ENCODE measurements around the gene MAST2. TPM values are rescaled to one million over a fixed set of nuclear protein-coding genes. Genes with fewer than 3 reads are reported as not detected.
A peak's percentile ranks its signal among the peaks of the same experiment; 100 is the strongest.

Gene MAST2
- total and polyA plus RNA-seq, 2 of the 13 experiments (the other 11 are each of a cell fraction or from before 2014, with no cell fraction given) = 15.3 to 23.0 TPM

DNA sequence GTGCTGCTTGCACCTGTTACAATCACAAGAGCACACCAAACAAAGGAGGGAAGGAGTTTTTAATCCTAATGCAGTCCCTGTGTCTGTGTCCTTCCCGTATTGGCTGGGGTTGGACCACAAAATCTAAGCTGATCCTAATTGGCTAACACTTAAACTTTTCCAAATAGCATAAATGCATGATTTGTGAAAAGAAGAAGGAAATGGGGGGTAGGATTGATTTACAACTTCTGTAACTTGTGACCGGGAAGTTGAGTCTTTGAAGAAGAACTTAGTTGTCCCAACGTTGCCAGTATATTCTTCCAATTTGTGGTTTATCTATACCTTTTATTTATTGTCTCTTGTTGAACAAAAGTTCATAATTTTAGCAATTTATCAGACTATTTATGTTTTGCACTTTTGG is 41.1 kb upstream of the MAST2 start (continued):
- TF ChIP-seq, protein P1, sequence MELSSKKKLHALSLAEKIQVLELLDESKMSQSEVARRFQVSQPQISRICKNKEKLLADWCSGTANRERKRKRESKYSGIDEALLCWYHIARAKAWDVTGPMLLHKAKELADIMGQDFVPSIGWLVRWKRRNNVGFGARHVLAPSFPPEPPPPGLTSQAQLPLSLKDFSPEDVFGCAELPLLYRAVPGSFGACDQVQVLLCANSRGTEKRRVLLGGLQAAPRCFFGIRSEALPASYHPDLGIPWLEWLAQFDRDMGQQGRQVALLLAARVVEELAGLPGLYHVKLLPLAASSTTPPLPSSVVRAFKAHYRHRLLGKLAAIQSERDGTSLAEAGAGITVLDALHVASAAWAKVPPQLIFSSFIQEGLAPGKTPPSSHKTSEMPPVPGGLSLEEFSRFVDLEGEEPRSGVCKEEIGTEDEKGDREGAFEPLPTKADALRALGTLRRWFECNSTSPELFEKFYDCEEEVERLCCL (CRISPR knock-in tag; IDR thresholded peaks at IDR 0.05; ENCODE audit: borderline replicate concordance) = no peak
- TF ChIP-seq ZNF792 (CRISPR knock-in tag; IDR thresholded peaks at IDR 0.05) (no peak), SRY (CRISPR knock-in tag; IDR thresholded peaks at IDR 0.05) (no peak), HOXA5 (CRISPR knock-in tag; IDR thresholded peaks at IDR 0.05) (no peak), ZNF138 (CRISPR knock-in tag; IDR thresholded peaks at IDR 0.05; ENCODE audit: low read depth) (no peak), SNAPC2 (CRISPR knock-in tag; IDR thresholded peaks at IDR 0.05) (no peak), ZNF788 (CRISPR knock-in tag; IDR thresholded peaks at IDR 0.05; ENCODE audit: borderline replicate concordance) (no peak)

DNA sequence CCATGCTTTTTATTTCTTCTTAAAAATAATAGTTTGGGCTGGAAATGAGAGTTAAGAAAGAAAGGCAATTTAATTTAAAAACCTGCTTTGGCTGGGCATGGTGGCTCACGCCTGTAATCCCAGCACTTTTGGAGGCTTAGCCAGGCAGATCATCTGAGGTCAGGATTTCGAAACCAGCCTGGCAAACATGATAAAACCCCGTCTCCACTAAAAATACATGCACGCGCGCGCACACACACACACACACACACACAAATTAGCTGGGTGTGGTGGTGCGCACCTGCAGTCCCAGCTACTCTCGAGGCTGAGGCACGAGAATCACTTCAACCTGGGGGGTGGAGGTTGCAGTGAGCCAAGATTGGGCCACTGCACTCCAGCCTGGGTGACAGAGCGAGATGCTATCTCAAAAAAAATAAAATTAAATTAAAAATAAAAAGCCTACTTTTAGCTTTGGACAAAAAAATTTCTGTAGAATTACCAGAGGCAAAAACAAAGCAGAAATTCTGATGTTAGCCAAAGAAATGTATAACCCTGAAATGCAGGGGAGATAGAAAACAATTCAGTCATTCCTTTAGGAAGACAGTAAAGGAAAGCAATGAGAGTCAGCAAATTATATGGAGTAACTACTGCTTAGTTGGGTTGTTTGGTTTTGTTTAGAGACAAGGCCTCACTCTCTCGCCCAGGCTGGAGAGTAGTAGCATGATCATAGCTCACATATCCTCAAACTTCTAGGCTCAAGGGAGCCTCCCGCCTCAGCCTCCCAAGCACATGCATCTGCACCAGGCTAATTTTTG is 37.2 kb upstream of the MAST2 start:
- Histone ChIP-seq H3K27me3 (ENCODE audit: control insufficient read depth in 1 of 2, insufficient read depth in 2 of 2, low read length in 2 of 2) (peaks cover 0 to 2% of the 10 kb centered on the region in 2 experiments; a peak in 1 of 5 replicates), H3K27ac (ENCODE audit: extremely low read length, insufficient read depth, low read length) (no peak overlapping the region), H3K36me3 (replicated peaks in 1 of 2; ENCODE audit: control insufficient read depth in 1 of 2, insufficient read depth in 2 of 2, low read length in 2 of 2) (no peaks in the 10 kb centered on the region), H3K4me1 (ENCODE audit: insufficient read depth, low read length) (peaks cover 21% of the 10 kb centered on the region), H4K20me1 (ENCODE audit: insufficient read depth, low read length) (no peaks in the 10 kb centered on the region), H3K79me2 (ENCODE audit: insufficient read depth, low read length) (no peaks in the 10 kb centered on the region), H3K9me3 (ENCODE audit: low read length) (no peaks in the 10 kb centered on the region), H3K9ac (ENCODE audit: insufficient read depth, low read depth, low read length) (no peak overlapping the region), H3K4me2 (ENCODE audit: low read depth, low read length) (no peak overlapping the region), H3K4me3 (replicated peaks in 1 of 3; ENCODE audit: insufficient read depth in 1 of 3, low read depth in 2 of 3, low read length in 3 of 3) (no peak overlapping the region), H2AFZ (ENCODE audit: low read length) (no peak overlapping the region)
- DNase-seq (ENCODE audit: low spot score) (no peak), ATAC-seq (no peak), FAIRE-seq (no peak)
- intact Hi-C loops (cut with micrococcal nuclease; ENCODE audit: unreplicated experiment) (no loop called here), in situ Hi-C loops (cut with HindIII; ENCODE audit: extremely low pct_ligation_motif_present, low pct_unique_long_range_greater_than_20kb) (no loop called here)
- POLR2A ChIA-PET = no interaction called here
- WGBS (ENCODE audit: low lambda C conversion rate) = 41% methylated on average over 13 of the region's 13 CpGs
- CTCF ChIA-PET (ENCODE audit: low intra/inter-chr PET ratio, low total read pairs) = no interaction called here
- BruUV-seq (replicated peaks) = no TSS peak
- no peak for TF ChIP-seq KDM2A (CRISPR knock-in tag; IDR thresholded peaks at IDR 0.05; ENCODE audit: borderline replicate concordance, low read depth)
- TF ChIP-seq NFYB (CRISPR knock-in tag; IDR thresholded peaks at IDR 0.05) = no peak
- TF ChIP-seq, protein P2, sequence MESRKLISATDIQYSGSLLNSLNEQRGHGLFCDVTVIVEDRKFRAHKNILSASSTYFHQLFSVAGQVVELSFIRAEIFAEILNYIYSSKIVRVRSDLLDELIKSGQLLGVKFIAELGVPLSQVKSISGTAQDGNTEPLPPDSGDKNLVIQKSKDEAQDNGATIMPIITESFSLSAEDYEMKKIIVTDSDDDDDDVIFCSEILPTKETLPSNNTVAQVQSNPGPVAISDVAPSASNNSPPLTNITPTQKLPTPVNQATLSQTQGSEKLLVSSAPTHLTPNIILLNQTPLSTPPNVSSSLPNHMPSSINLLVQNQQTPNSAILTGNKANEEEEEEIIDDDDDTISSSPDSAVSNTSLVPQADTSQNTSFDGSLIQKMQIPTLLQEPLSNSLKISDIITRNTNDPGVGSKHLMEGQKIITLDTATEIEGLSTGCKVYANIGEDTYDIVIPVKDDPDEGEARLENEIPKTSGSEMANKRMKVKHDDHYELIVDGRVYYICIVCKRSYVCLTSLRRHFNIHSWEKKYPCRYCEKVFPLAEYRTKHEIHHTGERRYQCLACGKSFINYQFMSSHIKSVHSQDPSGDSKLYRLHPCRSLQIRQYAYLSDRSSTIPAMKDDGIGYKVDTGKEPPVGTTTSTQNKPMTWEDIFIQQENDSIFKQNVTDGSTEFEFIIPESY (CRISPR knock-in tag; IDR thresholded peaks at IDR 0.05) = 0 out of 2 replicates have a peak, but pooled peaks have one; percentile 10
- TF ChIP-seq CEBPB (IDR thresholded peaks at IDR 0.05; ENCODE audit: borderline replicate concordance, low read depth, low read length) = peak; percentile 29; the same call in 1 of the 2 replicates
- TF ChIP-seq MAFF (IDR thresholded peaks at IDR 0.05; ENCODE audit: low read depth, low read length) = peak; percentile 50; the same call in 1 of the 2 replicates
- TF ChIP-seq, protein P3, sequence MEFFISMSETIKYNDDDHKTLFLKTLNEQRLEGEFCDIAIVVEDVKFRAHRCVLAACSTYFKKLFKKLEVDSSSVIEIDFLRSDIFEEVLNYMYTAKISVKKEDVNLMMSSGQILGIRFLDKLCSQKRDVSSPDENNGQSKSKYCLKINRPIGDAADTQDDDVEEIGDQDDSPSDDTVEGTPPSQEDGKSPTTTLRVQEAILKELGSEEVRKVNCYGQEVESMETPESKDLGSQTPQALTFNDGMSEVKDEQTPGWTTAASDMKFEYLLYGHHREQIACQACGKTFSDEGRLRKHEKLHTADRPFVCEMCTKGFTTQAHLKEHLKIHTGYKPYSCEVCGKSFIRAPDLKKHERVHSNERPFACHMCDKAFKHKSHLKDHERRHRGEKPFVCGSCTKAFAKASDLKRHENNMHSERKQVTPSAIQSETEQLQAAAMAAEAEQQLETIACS (CRISPR knock-in tag; IDR thresholded peaks at IDR 0.05) = 0 out of 2 replicates have a peak, but pooled peaks have one; percentile 21
- no peak for TF ChIP-seq ZNF781 (CRISPR knock-in tag; IDR thresholded peaks at IDR 0.05; ENCODE audit: borderline replicate concordance, not compliant biosample characterization)
- TF ChIP-seq SALL1 (CRISPR knock-in tag; IDR thresholded peaks at IDR 0.05) = peak; percentile 16; the same call in 1 of the 2 replicates
- TF ChIP-seq, protein P4, sequence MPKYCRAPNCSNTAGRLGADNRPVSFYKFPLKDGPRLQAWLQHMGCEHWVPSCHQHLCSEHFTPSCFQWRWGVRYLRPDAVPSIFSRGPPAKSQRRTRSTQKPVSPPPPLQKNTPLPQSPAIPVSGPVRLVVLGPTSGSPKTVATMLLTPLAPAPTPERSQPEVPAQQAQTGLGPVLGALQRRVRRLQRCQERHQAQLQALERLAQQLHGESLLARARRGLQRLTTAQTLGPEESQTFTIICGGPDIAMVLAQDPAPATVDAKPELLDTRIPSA (CRISPR knock-in tag; IDR thresholded peaks at IDR 0.05; ENCODE audit: borderline replicate concordance) = no peak

Measured in HepG2 (cell line).